ENCODE measurements around the gene ZBTB5. TPM values are rescaled to one million over a fixed set of nuclear protein-coding genes. Genes with fewer than 3 reads are reported as not detected.
A peak's percentile ranks its signal among the peaks of the same experiment; 100 is the strongest.

ZBTB5 gene
- total and polyA plus RNA-seq, 2 of the 13 experiments (the other 11 are each of a cell fraction or from before 2014, with no cell fraction given): 12.5 to 20.5 TPM

DNA sequence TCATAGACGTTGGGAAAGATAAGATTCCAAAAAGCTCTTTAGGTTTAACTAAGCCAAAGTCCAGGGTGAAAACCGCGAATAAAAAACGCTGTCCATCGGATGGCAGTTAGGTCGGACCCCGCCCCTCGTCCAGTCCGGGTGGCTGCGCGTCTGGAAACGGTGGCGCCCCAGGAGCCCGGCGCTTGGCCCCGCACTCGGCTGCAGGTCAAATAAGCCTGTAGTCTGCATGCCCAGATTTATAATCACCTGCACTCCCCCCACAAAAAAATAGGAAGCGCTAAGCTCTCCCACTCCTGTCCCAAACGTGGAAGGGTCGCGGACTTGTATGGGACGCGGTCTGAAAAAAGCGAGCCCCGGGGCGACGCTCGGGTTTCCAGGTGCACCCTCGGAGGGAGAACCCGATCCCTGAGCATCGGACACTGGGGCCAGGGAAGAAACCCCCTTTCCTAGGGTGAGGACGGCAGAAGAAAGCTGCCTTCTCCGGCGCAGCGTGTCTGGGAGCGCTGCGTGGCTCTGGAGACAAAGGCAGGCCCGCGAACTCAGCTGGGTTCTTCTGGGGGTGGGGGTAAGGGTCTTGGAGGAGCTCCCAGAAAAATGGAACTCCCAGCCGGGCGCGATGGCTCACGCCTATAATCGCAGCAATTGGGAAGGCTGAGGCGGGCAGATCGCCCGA is 923 bp upstream of the ZBTB5 start (continued):
- TF ChIP-seq, protein P1, sequence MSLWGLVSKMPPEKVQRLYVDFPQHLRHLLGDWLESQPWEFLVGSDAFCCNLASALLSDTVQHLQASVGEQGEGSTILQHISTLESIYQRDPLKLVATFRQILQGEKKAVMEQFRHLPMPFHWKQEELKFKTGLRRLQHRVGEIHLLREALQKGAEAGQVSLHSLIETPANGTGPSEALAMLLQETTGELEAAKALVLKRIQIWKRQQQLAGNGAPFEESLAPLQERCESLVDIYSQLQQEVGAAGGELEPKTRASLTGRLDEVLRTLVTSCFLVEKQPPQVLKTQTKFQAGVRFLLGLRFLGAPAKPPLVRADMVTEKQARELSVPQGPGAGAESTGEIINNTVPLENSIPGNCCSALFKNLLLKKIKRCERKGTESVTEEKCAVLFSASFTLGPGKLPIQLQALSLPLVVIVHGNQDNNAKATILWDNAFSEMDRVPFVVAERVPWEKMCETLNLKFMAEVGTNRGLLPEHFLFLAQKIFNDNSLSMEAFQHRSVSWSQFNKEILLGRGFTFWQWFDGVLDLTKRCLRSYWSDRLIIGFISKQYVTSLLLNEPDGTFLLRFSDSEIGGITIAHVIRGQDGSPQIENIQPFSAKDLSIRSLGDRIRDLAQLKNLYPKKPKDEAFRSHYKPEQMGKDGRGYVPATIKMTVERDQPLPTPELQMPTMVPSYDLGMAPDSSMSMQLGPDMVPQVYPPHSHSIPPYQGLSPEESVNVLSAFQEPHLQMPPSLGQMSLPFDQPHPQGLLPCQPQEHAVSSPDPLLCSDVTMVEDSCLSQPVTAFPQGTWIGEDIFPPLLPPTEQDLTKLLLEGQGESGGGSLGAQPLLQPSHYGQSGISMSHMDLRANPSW (CRISPR knock-in tag; IDR thresholded peaks at IDR 0.05; ENCODE audit: borderline replicate concordance): no peak
- TF ChIP-seq RELA (CRISPR knock-in tag; IDR thresholded peaks at IDR 0.05) (no peak), ERF (CRISPR knock-in tag; IDR thresholded peaks at IDR 0.05) (no peak), RBM39 (IDR thresholded peaks at IDR 0.05; ENCODE audit: low read depth, low read length, poor library complexity, severe bottlenecking) (no peak), HMG20A (CRISPR knock-in tag; IDR thresholded peaks at IDR 0.05; ENCODE audit: borderline replicate concordance) (no peak), ZNF564 (CRISPR knock-in tag; IDR thresholded peaks at IDR 0.05) (peak; percentile 56; the same call in 1 of the 2 replicates), MAFG (CRISPR knock-in tag; IDR thresholded peaks at IDR 0.05) (no peak), MXD4 (CRISPR knock-in tag; IDR thresholded peaks at IDR 0.05) (no peak), NFIB (CRISPR knock-in tag; IDR thresholded peaks at IDR 0.05; ENCODE audit: borderline replicate concordance) (no peak), RXRA (CRISPR knock-in tag; IDR thresholded peaks at IDR 0.05) (0 out of 2 replicates have a peak, but pooled peaks have one; percentile 6), ZNF253 (CRISPR knock-in tag; IDR thresholded peaks at IDR 0.05; ENCODE audit: borderline replicate concordance) (no peak; the same call in 1 of the 2 replicates), XRCC5 (optimal IDR thresholded peaks at IDR 0.05; ENCODE audit: low read length) (no peak), KAT8 (CRISPR knock-in tag; IDR thresholded peaks at IDR 0.05) (no peak), SSRP1 (CRISPR knock-in tag; IDR thresholded peaks at IDR 0.05) (no peak), AGO2 (optimal IDR thresholded peaks at IDR 0.05; ENCODE audit: low read depth, low read length) (peak; percentile 87), WIZ (CRISPR knock-in tag; IDR thresholded peaks at IDR 0.05) (no peak), ZNF747 (CRISPR knock-in tag; IDR thresholded peaks at IDR 0.05; ENCODE audit: borderline replicate concordance) (no peak; the same call in 1 of the 2 replicates), ZNF83 (CRISPR knock-in tag; IDR thresholded peaks at IDR 0.05; ENCODE audit: borderline replicate concordance) (no peak), ATF7-NPFF (CRISPR knock-in tag; IDR thresholded peaks at IDR 0.05; ENCODE audit: low read depth) (0 out of 2 replicates have a peak, but pooled peaks have one; percentile 39), FOXK2 (IDR thresholded peaks at IDR 0.05) (no peak)
- TF ChIP-seq, protein P2, sequence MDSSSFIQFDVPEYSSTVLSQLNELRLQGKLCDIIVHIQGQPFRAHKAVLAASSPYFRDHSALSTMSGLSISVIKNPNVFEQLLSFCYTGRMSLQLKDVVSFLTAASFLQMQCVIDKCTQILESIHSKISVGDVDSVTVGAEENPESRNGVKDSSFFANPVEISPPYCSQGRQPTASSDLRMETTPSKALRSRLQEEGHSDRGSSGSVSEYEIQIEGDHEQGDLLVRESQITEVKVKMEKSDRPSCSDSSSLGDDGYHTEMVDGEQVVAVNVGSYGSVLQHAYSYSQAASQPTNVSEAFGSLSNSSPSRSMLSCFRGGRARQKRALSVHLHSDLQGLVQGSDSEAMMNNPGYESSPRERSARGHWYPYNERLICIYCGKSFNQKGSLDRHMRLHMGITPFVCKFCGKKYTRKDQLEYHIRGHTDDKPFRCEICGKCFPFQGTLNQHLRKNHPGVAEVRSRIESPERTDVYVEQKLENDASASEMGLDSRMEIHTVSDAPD (CRISPR knock-in tag; IDR thresholded peaks at IDR 0.05): no peak
- TF ChIP-seq, protein P3, sequence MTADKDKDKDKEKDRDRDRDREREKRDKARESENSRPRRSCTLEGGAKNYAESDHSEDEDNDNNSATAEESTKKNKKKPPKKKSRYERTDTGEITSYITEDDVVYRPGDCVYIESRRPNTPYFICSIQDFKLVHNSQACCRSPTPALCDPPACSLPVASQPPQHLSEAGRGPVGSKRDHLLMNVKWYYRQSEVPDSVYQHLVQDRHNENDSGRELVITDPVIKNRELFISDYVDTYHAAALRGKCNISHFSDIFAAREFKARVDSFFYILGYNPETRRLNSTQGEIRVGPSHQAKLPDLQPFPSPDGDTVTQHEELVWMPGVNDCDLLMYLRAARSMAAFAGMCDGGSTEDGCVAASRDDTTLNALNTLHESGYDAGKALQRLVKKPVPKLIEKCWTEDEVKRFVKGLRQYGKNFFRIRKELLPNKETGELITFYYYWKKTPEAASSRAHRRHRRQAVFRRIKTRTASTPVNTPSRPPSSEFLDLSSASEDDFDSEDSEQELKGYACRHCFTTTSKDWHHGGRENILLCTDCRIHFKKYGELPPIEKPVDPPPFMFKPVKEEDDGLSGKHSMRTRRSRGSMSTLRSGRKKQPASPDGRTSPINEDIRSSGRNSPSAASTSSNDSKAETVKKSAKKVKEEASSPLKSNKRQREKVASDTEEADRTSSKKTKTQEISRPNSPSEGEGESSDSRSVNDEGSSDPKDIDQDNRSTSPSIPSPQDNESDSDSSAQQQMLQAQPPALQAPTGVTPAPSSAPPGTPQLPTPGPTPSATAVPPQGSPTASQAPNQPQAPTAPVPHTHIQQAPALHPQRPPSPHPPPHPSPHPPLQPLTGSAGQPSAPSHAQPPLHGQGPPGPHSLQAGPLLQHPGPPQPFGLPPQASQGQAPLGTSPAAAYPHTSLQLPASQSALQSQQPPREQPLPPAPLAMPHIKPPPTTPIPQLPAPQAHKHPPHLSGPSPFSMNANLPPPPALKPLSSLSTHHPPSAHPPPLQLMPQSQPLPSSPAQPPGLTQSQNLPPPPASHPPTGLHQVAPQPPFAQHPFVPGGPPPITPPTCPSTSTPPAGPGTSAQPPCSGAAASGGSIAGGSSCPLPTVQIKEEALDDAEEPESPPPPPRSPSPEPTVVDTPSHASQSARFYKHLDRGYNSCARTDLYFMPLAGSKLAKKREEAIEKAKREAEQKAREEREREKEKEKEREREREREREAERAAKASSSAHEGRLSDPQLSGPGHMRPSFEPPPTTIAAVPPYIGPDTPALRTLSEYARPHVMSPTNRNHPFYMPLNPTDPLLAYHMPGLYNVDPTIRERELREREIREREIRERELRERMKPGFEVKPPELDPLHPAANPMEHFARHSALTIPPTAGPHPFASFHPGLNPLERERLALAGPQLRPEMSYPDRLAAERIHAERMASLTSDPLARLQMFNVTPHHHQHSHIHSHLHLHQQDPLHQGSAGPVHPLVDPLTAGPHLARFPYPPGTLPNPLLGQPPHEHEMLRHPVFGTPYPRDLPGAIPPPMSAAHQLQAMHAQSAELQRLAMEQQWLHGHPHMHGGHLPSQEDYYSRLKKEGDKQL (CRISPR knock-in tag; IDR thresholded peaks at IDR 0.05; ENCODE audit: low read depth): no peak

All from HepG2 (cell line).